Non-pigmented ciliary epithelial cell (primary cell): ENCODE data around the gene CALD1.

Source experiments
- DNase-seq: peaks from one replicate; pipeline ENCODE4 v3.0.0-alpha.2; 2010; ENCODE audit warnings: low read depth

CALD1 gene

DNA sequence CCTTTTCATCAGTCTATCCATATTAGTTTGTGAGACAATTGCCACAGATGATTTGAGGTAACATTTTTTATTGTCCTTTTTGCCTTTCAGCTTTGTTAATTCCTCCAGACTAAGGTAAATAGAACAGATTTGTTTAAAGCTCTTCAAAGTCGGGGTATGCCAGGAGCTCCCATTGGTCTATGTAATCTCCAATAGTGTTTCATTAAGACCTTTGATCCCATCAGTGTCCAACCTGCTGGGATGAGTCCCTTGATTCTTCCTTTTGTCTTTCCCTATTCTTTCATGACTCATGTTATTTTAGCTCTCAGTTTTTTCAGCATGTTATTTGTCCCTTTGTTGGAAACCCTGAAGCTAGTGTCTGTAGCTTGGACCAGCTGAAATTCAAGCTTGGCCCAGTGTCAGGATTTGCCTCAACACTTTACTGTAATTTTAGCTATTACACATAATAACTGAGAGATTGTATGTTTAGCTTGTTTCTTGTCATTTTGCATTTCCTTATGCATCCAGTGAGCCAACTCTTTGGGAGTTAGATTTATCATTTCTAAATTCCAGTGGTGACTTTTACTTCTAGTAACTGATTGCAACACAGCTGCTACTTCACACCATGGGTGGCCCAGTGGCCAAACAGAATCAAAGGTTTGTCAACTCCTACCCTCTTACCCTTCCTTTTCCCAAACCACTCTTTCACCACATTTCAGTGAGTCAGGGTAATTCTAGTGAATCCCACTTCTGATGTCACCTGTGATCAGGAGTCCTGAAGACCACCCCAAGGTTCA is 222.1 kb downstream of the CALD1 start:
- DNase-seq = no peak

- no peak for DNase-seq
Observed at GRCh38 chr7:135012229-135012628, 232.8 kb downstream of the CALD1 start.
